ENCODE results near the gene MYO3B.
A peak's percentile ranks its signal among the peaks of the same experiment; 100 is the strongest.

- TF ChIP-seq CTCF (IDR thresholded peaks at IDR 0.05) = peak; percentile 73 to 95 (median 87)
- no peak for TF ChIP-seq POLR2A (IDR thresholded peaks at IDR 0.05)
Observed at GRCh38 chr2:170409164-170409535, 231.2 kb downstream of the MYO3B start.
